NCI-H1436 (cell line): Measurements from ENCODE around the gene CD3E.
"Not testable (repeated sequence)": the region's sequence is repeated elsewhere in the genome, so short reads cannot be mapped to it uniquely, and the experiment has no call there.

Experiments
- DNase-seq: peaks from one replicate; lab custom pipeline; 2025; lab: John Stamatoyannopoulos, UW

CD3E gene

GRCh38 chr11:118290923-118291322 lies 13.6 kb upstream of the CD3E start:
- no peak for DNase-seq

- DNase-seq = no peak
These were observed 12.9 kb upstream of the CD3E start for GRCh38 chr11:118291477-118292135.

GRCh38 chr11:118294053-118294452 lies 10.5 kb upstream of the CD3E start:
- DNase-seq = no peak

GRCh38 chr11:118295199-118295598 lies 9.3 kb upstream of the CD3E start:
- DNase-seq = no peak

GRCh38 chr11:118295815-118296454 lies 8.6 kb upstream of the CD3E start:
- no peak for DNase-seq

- DNase-seq = no peak
These were observed 2.8 kb upstream of the CD3E start for GRCh38 chr11:118301600-118302195.

GRCh38 chr11:118304227-118304567 lies 333 bp upstream of the CD3E start:
- DNase-seq = no peak

- DNase-seq = no peak
These were observed 1.2 kb downstream of the CD3E start for GRCh38 chr11:118305726-118306125.

- no peak for DNase-seq
These were observed 2.0 kb downstream of the CD3E start for GRCh38 chr11:118306556-118306955.

GRCh38 chr11:118308995-118309528 lies 4.5 kb downstream of the CD3E start:
- not testable (repeated sequence) for DNase-seq

- DNase-seq = no peak
These were observed 5.7 kb downstream of the CD3E start for GRCh38 chr11:118310271-118310670.

GRCh38 chr11:118310781-118311485 lies 6.4 kb downstream of the CD3E start:
- no peak for DNase-seq

GRCh38 chr11:118311518-118311917 lies 7.0 kb downstream of the CD3E start:
- DNase-seq = no peak

- no peak for DNase-seq
These were observed 7.8 kb downstream of the CD3E start for GRCh38 chr11:118312328-118312727.

- DNase-seq = no peak
These were observed 8.7 kb downstream of the CD3E start for GRCh38 chr11:118313242-118313641.

- DNase-seq = no peak
These were observed 10.5 kb downstream of the CD3E start for GRCh38 chr11:118314988-118315411.

- DNase-seq = no peak
These were observed 13.6 kb downstream of the CD3E start for GRCh38 chr11:118318124-118318523.

GRCh38 chr11:118318581-118319336 lies 14.2 kb downstream of the CD3E start:
- no peak for DNase-seq

- no peak for DNase-seq
These were observed 14.8 kb downstream of the CD3E start for GRCh38 chr11:118319337-118319707.

- no peak for DNase-seq
These were observed 16.0 kb downstream of the CD3E start for GRCh38 chr11:118320515-118320914.

- no peak for DNase-seq
These were observed 17.0 kb downstream of the CD3E start for GRCh38 chr11:118321386-118322082.
